HG02623 (cell line): ENCODE results near the gene KDM1A.

ENCODE experiments used
- ATAC-seq: cut with Tn5 transposase; IDR thresholded peaks from one replicate; pipeline ENCODE4 v1.9.1; 2021; ENCODE audit warnings: moderate library complexity; ENCODE audit not compliant: unreplicated experiment

KDM1A gene

DNA sequence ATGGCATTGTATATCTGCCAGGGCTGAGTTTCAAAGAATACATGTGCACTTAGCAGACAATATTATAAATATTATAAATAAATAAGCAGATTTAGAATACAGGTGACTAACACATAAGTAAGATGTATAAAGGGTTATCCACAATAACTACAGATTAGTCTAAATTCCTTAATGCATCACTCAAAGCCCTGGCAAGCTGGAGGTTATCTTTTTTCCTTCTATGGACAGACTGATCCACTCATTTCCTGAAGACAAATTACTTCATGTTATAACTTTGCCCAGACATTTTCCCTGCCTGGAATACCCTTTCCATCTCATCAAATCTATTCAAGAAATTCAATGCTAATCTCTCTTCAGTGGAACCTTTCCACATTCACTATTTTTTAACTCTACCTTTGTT is 110.6 kb downstream of the KDM1A start:
- ATAC-seq: no peak

- no peak for ATAC-seq
Observed at GRCh38 chr1:23132033-23132432, 112.8 kb downstream of the KDM1A start.
